Astrocyte of the spinal cord (primary cell): ENCODE measurements around the gene SORD.
"Not testable (repeated sequence)": the region's sequence is repeated elsewhere in the genome, so short reads cannot be mapped to it uniquely, and the experiment has no call there.

Experiments
- DNase-seq: peaks from one replicate; pipeline ENCODE4 v3.0.0; 2011; ENCODE audit warnings: low read depth, low spot score
- H3K4me3 ChIP-seq: 2 replicates; pipeline ENCODE4 v1.5.1; 2011; ENCODE audit warnings: low read depth, mild to moderate bottlenecking, low read length, moderate library complexity
- CTCF ChIP-seq: IDR thresholded peaks from 2 replicates; pipeline ENCODE4 v1.5.1; 2012; ENCODE audit warnings: low read depth, mild to moderate bottlenecking, low read length, inconsistent platforms
- in situ Hi-C: cut with HindIII; loops from 2 replicates; pipeline ENCODE4 v1.10.0; 2017; ENCODE audit warnings: low sequenced_read_pairs

Gene SORD

GRCh38 chr15:45009046-45009445, 13.9 kb upstream of the SORD start:
- TF ChIP-seq CTCF = no peak
- no peak overlapping the region for H3K4me3 ChIP-seq
- in situ Hi-C loops = no loop called here
- DNase-seq = no peak

- H3K4me3 ChIP-seq, DNase-seq, in situ Hi-C loops: not testable (repeated sequence)
Measured at GRCh38 chr15:45015114-45015513, 7.9 kb upstream of the SORD start.

GRCh38 chr15:45020222-45020900, 2.6 kb upstream of the SORD start:
- H3K4me3 ChIP-seq, in situ Hi-C loops, DNase-seq: not testable (repeated sequence)

- H3K4me3 ChIP-seq, DNase-seq, in situ Hi-C loops: not testable (repeated sequence)
Measured at GRCh38 chr15:45020901-45021259, 2.1 kb upstream of the SORD start.

GRCh38 chr15:45021348-45021747, 1.6 kb upstream of the SORD start:
- DNase-seq = no peak
- TF ChIP-seq CTCF = no peak
- no peak overlapping the region for H3K4me3 ChIP-seq
- in situ Hi-C loops = no loop called here

- peak overlapping the region; percentile 84 for H3K4me3 ChIP-seq
- in situ Hi-C loops = no loop called here
- TF ChIP-seq CTCF = no peak
- peak; percentile 32 for DNase-seq
Measured at GRCh38 chr15:45023659-45024225, 747 bp downstream of the SORD start.

- H3K4me3 ChIP-seq, in situ Hi-C loops, DNase-seq: not testable (repeated sequence)
Measured at GRCh38 chr15:45024649-45025048, 1.7 kb downstream of the SORD start.

- DNase-seq, H3K4me3 ChIP-seq, in situ Hi-C loops: not testable (repeated sequence)
Measured at GRCh38 chr15:45025627-45026026, 2.6 kb downstream of the SORD start.

GRCh38 chr15:45026651-45027190, 3.7 kb downstream of the SORD start:
- TF ChIP-seq CTCF = no peak
- in situ Hi-C loops = no loop called here
- no peak for DNase-seq
- H3K4me3 ChIP-seq = no peak overlapping the region
